ENCODE results near the gene ADCY10. TPM values are rescaled to one million over a fixed set of nuclear protein-coding genes. Genes with fewer than 3 reads are reported as not detected.

ADCY10 gene
- polyA plus RNA-seq, 1 donor from 2014 or later: 0.09 TPM

- Histone ChIP-seq H3K27me3 (ENCODE audit: insufficient read depth, low read depth, low read length) (no peaks in the 10 kb centered on the region), H3K9me2 (ENCODE audit: insufficient read depth, low read length) (no peaks in the 10 kb centered on the region), H3K27ac (ENCODE audit: low read length) (no peak overlapping the region), H4K20me1 (ENCODE audit: insufficient read depth) (no peaks in the 10 kb centered on the region), H3K4me3 (ENCODE audit: low read length) (no peak overlapping the region), H3F3A (ENCODE audit: insufficient read depth, low read length, poor library complexity, severe bottlenecking) (no peaks in the 10 kb centered on the region), H3K36me3 (ENCODE audit: insufficient read depth, low read length) (no peaks in the 10 kb centered on the region), H3K9me3 (ENCODE audit: low read length) (no peaks in the 10 kb centered on the region), H3K4me2 (ENCODE audit: low read length) (no peak overlapping the region), H2AFZ (ENCODE audit: low read depth, low read length) (no peak overlapping the region), H3K79me2 (replicated peaks; ENCODE audit: insufficient read depth, low read length) (no peaks in the 10 kb centered on the region), H3K9ac (ENCODE audit: low read length) (no peak overlapping the region)
- TF ChIP-seq POLR2AphosphoS5 (IDR thresholded peaks at IDR 0.05) (no peak), EZH2 (IDR thresholded peaks at IDR 0.05; ENCODE audit: borderline replicate concordance, insufficient read depth, low read length, poor library complexity, severe bottlenecking) (no peak), TAF1 (IDR thresholded peaks at IDR 0.05; ENCODE audit: low read depth) (no peak), MXI1 (conservative IDR thresholded peaks at IDR 0.05; ENCODE audit: poor library complexity, severe bottlenecking) (no peak)
These were observed 148.4 kb downstream of the ADCY10 start for GRCh38 chr1:167765496-167765895.

- H4K20me1 ChIP-seq (ENCODE audit: insufficient read depth): no peaks in the 10 kb centered on the region
- no peak overlapping the region for H3K4me3 ChIP-seq (ENCODE audit: low read length)
- no peak overlapping the region for H3K4me2 ChIP-seq (ENCODE audit: low read length)
- no peaks in the 10 kb centered on the region for H3K9me3 ChIP-seq (ENCODE audit: low read length)
- no peaks in the 10 kb centered on the region for H3K27me3 ChIP-seq (ENCODE audit: insufficient read depth, low read depth, low read length)
- no peaks in the 10 kb centered on the region for H3F3A ChIP-seq (ENCODE audit: insufficient read depth, low read length, poor library complexity, severe bottlenecking)
- no peak overlapping the region for H3K9ac ChIP-seq (ENCODE audit: low read length)
- H3K36me3 ChIP-seq (ENCODE audit: insufficient read depth, low read length): no peaks in the 10 kb centered on the region
- H2AFZ ChIP-seq (ENCODE audit: low read depth, low read length): no peak overlapping the region
- no peaks in the 10 kb centered on the region for H3K9me2 ChIP-seq (ENCODE audit: insufficient read depth, low read length)
- TF ChIP-seq REST (IDR thresholded peaks at IDR 0.05; ENCODE audit: borderline replicate concordance) (no peak), TAF1 (IDR thresholded peaks at IDR 0.05; ENCODE audit: low read depth) (no peak), SMC3 (conservative IDR thresholded peaks at IDR 0.05; ENCODE audit: poor library complexity) (no peak), EZH2 (IDR thresholded peaks at IDR 0.05; ENCODE audit: borderline replicate concordance, insufficient read depth, low read length, poor library complexity, severe bottlenecking) (no peak), RAD21 (conservative IDR thresholded peaks at IDR 0.05) (no peak), CTCF (IDR thresholded peaks at IDR 0.05; ENCODE audit: poor library complexity, severe bottlenecking) (no peak), MXI1 (conservative IDR thresholded peaks at IDR 0.05; ENCODE audit: poor library complexity, severe bottlenecking) (no peak), POLR2AphosphoS5 (IDR thresholded peaks at IDR 0.05) (no peak), EP300 (conservative IDR thresholded peaks at IDR 0.05; ENCODE audit: poor library complexity, severe bottlenecking) (no peak)
- H3K27ac ChIP-seq (ENCODE audit: low read length): no peak overlapping the region
- H3K79me2 ChIP-seq (replicated peaks; ENCODE audit: insufficient read depth, low read length): no peaks in the 10 kb centered on the region
These were observed 149.2 kb downstream of the ADCY10 start for GRCh38 chr1:167764458-167765330.

Data from neural cell (in vitro differentiated cells).